ENCODE data around the gene SLC25A45.

The SLC25A45 gene

GRCh38 chr11:65382033-65382803 is at the start of gene SLC25A45:
SLC25A45 (minus strand) TSS chr11:65382646; CDS start chr11:65381951, 695 bp downstream.
- peak; percentile 88 for DNase-seq

GRCh38 chr11:65431451-65432099 is 49.1 kb upstream of the SLC25A45 start:
- DNase-seq = no peak

GRCh38 chr11:65430406-65431217 is 48.2 kb upstream of the SLC25A45 start:
- DNase-seq = no peak

- peak; percentile 56 for DNase-seq
These were observed 47.4 kb upstream of the SLC25A45 start for GRCh38 chr11:65429724-65430405.

- no peak for DNase-seq
These were observed 46.7 kb upstream of the SLC25A45 start for GRCh38 chr11:65429068-65429681.

GRCh38 chr11:65428578-65429067 is 46.2 kb upstream of the SLC25A45 start:
- DNase-seq = no peak

- DNase-seq = no peak
These were observed 45.5 kb upstream of the SLC25A45 start for GRCh38 chr11:65427691-65428577.

GRCh38 chr11:65426839-65427690 is 44.6 kb upstream of the SLC25A45 start:
- no peak for DNase-seq

GRCh38 chr11:65425971-65426838 is 43.8 kb upstream of the SLC25A45 start:
- DNase-seq = no peak

- DNase-seq = peak; percentile 76
These were observed 42.9 kb upstream of the SLC25A45 start for GRCh38 chr11:65425105-65425970.

GRCh38 chr11:65424205-65425104 is 42.0 kb upstream of the SLC25A45 start:
- peak; percentile 63 for DNase-seq

- no peak for DNase-seq
These were observed 41.2 kb upstream of the SLC25A45 start for GRCh38 chr11:65423516-65424204.

GRCh38 chr11:65422633-65423515 is 40.4 kb upstream of the SLC25A45 start, which contains the start of gene NEAT1:
NEAT1 (plus strand) TSS chr11:65422798.
- DNase-seq = peak; percentile 90

GRCh38 chr11:65421794-65422632 is 39.6 kb upstream of the SLC25A45 start:
- peak; percentile 98 for DNase-seq
